WTC11 (cell line): ENCODE results near the gene GPR37. TPM values are rescaled to one million over a fixed set of nuclear protein-coding genes. Genes with fewer than 3 reads are reported as not detected.

Source experiments
- AFF4 ChIP-seq: sonication (generic); formaldehyde crosslinking; IDR thresholded peaks from 2 replicates; pipeline ENCODE4 v1.8.1; 2023; ENCODE audit warnings: mild to moderate bottlenecking, missing genetic modification reagents, borderline replicate concordance
- AR ChIP-seq: fragments of 250-450 bp; sonication (Bioruptor Pico); IDR thresholded peaks from 2 replicates; pipeline ENCODE4 v1.9.0; 2021; ENCODE audit warnings: mild to moderate bottlenecking
- ATF3 ChIP-seq: sonication (generic); formaldehyde crosslinking; conservative IDR thresholded peaks from 2 replicates; pipeline ENCODE4 v1.8.1; 2022; ENCODE audit warnings: mild to moderate bottlenecking, missing genetic modification reagents
- ATF6 ChIP-seq: sonication (generic); formaldehyde crosslinking; IDR thresholded peaks from 2 replicates; pipeline ENCODE4 v1.8.1; 2023; ENCODE audit warnings: mild to moderate bottlenecking, missing genetic modification reagents
- CREB1 ChIP-seq: sonication (generic); formaldehyde crosslinking; IDR thresholded peaks from 2 replicates; pipeline ENCODE4 v1.8.0; 2023; ENCODE audit warnings: mild to moderate bottlenecking, missing genetic modification reagents
- E2F1 ChIP-seq: sonication (generic); formaldehyde crosslinking; IDR thresholded peaks from 2 replicates; pipeline ENCODE4 v1.8.0; 2022; ENCODE audit warnings: mild to moderate bottlenecking, missing genetic modification reagents
- E2F4 ChIP-seq: sonication (generic); formaldehyde crosslinking; IDR thresholded peaks from 2 replicates; pipeline ENCODE4 v1.8.1; 2022; ENCODE audit warnings: low read depth, mild to moderate bottlenecking, moderate library complexity, missing genetic modification reagents, borderline replicate concordance
- ELF4 ChIP-seq: sonication (generic); formaldehyde crosslinking; IDR thresholded peaks from 2 replicates; pipeline ENCODE4 v1.8.1; 2022; ENCODE audit warnings: low read depth, mild to moderate bottlenecking, moderate library complexity, missing genetic modification reagents
- ESRRA ChIP-seq: sonication (generic); formaldehyde crosslinking; IDR thresholded peaks from 2 replicates; pipeline ENCODE4 v1.8.1; 2022; ENCODE audit warnings: mild to moderate bottlenecking, missing genetic modification reagents, borderline replicate concordance
- FOXK1 ChIP-seq: sonication (generic); formaldehyde crosslinking; IDR thresholded peaks from 2 replicates; pipeline ENCODE4 v1.8.0; 2022; ENCODE audit warnings: mild to moderate bottlenecking, moderate library complexity, missing genetic modification reagents
- IRF2 ChIP-seq: sonication (generic); formaldehyde crosslinking; IDR thresholded peaks from 2 replicates; pipeline ENCODE4 v1.8.0; 2022; ENCODE audit warnings: low read depth, missing genetic modification reagents, borderline replicate concordance
- JUN ChIP-seq: sonication (generic); formaldehyde crosslinking; IDR thresholded peaks from 2 replicates; pipeline ENCODE4 v1.8.0; 2023; ENCODE audit warnings: mild to moderate bottlenecking, missing genetic modification reagents
- MXD4 ChIP-seq: fragments of 250-450 bp; sonication (Bioruptor Pico); IDR thresholded peaks from 2 replicates; pipeline ENCODE4 v1.8.0; 2021; ENCODE audit warnings: mild to moderate bottlenecking, moderate library complexity, borderline replicate concordance
- NR1H2 ChIP-seq: sonication (generic); formaldehyde crosslinking; IDR thresholded peaks from 2 replicates; pipeline ENCODE4 v1.9.0; 2021; ENCODE audit warnings: mild to moderate bottlenecking, moderate library complexity, missing genetic modification reagents
- OVOL2 ChIP-seq: fragments of 250-450 bp; sonication (Bioruptor Pico); IDR thresholded peaks from 2 replicates; pipeline ENCODE4 v1.9.0; 2021; ENCODE audit warnings: mild to moderate bottlenecking, borderline replicate concordance
- STAT6 ChIP-seq: sonication (generic); formaldehyde crosslinking; conservative IDR thresholded peaks from 2 replicates; pipeline ENCODE4 v1.8.1; 2023; ENCODE audit warnings: mild to moderate bottlenecking, low read depth, missing genetic modification reagents, moderate library complexity
- TCF7 ChIP-seq: sonication (generic); formaldehyde crosslinking; IDR thresholded peaks from 2 replicates; pipeline ENCODE4 v1.8.0; 2022; ENCODE audit warnings: mild to moderate bottlenecking, low read depth, missing genetic modification reagents, moderate library complexity
- TP53 ChIP-seq: sonication (generic); formaldehyde crosslinking; IDR thresholded peaks from 2 replicates; pipeline ENCODE4 v1.8.1; 2023; ENCODE audit warnings: mild to moderate bottlenecking, missing genetic modification reagents
- USF1 ChIP-seq: sonication (generic); formaldehyde crosslinking; IDR thresholded peaks from 2 replicates; pipeline ENCODE4 v1.8.0; 2022; ENCODE audit warnings: mild to moderate bottlenecking, missing genetic modification reagents
- ZBTB21 ChIP-seq: sonication (generic); formaldehyde crosslinking; IDR thresholded peaks from 2 replicates; pipeline ENCODE4 v1.8.1; 2023; ENCODE audit warnings: mild to moderate bottlenecking, missing genetic modification reagents, borderline replicate concordance
- ZNF232 ChIP-seq: sonication (generic); formaldehyde crosslinking; IDR thresholded peaks from 2 replicates; pipeline ENCODE4 v1.8.0; 2022; ENCODE audit warnings: mild to moderate bottlenecking, missing genetic modification reagents
- ZNF423 ChIP-seq: fragments of 250-450 bp; sonication (Bioruptor Pico); IDR thresholded peaks from 2 replicates; pipeline ENCODE4 v2.1.2; 2022; ENCODE audit warnings: mild to moderate bottlenecking, moderate library complexity
- total RNA-seq: library from RNA; stranded (reverse); gene quantifications from 3 replicates; pipeline ENCODE4 v1.2.3, GENCODE V29; 2021

Gene GPR37
- total RNA-seq, 1 experiment from 2014 or later: 20.4 TPM

GRCh38 chr7:124765401-124766352 lies at the start of gene GPR37 (continued):
- no peak for TF ChIP-seq E2F1 (CRISPR knock-in tag)
- TF ChIP-seq JUN (CRISPR knock-in tag): no peak
- no peak; the same call in 1 of the 2 replicates for TF ChIP-seq FOXK1 (CRISPR knock-in tag)
- TF ChIP-seq USF1 (CRISPR knock-in tag): no peak
- TF ChIP-seq AFF4: 0 out of 2 replicates have a peak, but pooled peaks have one; percentile 45
- TF ChIP-seq TCF7: no peak
- no peak for TF ChIP-seq OVOL2
- no peak for TF ChIP-seq AR (CRISPR knock-in tag)
- no peak for TF ChIP-seq NR1H2 (CRISPR knock-in tag)
- no peak for TF ChIP-seq MXD4 (CRISPR knock-in tag)
- TF ChIP-seq ATF6 (CRISPR knock-in tag): no peak
- no peak for TF ChIP-seq E2F4 (CRISPR knock-in tag)
- TF ChIP-seq ZNF423: no peak
- 0 out of 2 replicates have a peak, but pooled peaks have one; percentile 29 for TF ChIP-seq TP53 (CRISPR knock-in tag)
- no peak for TF ChIP-seq ZNF232 (CRISPR knock-in tag)
- no peak for TF ChIP-seq ESRRA (CRISPR knock-in tag)
- no peak for TF ChIP-seq STAT6
- TF ChIP-seq CREB1: no peak
- TF ChIP-seq ZBTB21: no peak; the same call in none of the 2 replicates
- no peak for TF ChIP-seq ELF4 (CRISPR knock-in tag)
- no peak for TF ChIP-seq ATF3 (CRISPR knock-in tag)
- no peak for TF ChIP-seq IRF2 (CRISPR knock-in tag)
